ENCODE data around the gene B2M.

The B2M gene

DNA sequence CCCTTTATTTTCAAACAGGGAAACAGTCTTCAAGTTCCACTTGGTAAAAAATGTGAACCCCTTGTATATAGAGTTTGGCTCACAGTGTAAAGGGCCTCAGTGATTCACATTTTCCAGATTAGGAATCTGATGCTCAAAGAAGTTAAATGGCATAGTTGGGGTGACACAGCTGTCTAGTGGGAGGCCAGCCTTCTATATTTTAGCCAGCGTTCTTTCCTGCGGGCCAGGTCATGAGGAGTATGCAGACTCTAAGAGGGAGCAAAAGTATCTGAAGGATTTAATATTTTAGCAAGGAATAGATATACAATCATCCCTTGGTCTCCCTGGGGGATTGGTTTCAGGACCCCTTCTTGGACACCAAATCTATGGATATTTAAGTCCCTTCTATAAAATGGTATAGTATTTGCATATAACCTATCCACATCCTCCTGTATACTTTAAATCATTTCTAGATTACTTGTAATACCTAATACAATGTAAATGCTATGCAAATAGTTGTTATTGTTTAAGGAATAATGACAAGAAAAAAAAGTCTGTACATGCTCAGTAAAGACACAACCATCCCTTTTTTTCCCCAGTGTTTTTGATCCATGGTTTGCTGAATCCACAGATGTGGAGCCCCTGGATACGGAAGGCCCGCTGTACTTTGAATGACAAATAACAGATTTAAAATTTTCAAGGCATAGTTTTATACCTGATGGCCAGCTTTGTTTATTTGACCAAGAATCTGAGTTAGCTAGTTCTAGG is 7.0 kb downstream of the B2M start:
- TF ChIP-seq TCF12 (IDR thresholded peaks at IDR 0.05; ENCODE audit: low read depth) (no peak), FOXM1 (IDR thresholded peaks at IDR 0.05; ENCODE audit: borderline replicate concordance, low read depth) (no peak), TEAD4 (IDR thresholded peaks at IDR 0.05) (no peak), TAF1 (IDR thresholded peaks at IDR 0.05; ENCODE audit: low read depth) (no peak), EGR1 (IDR thresholded peaks at IDR 0.05) (no peak), NFIC (IDR thresholded peaks at IDR 0.05) (no peak), CEBPB (IDR thresholded peaks at IDR 0.05) (no peak)
- TF ChIP-seq, protein P1, sequence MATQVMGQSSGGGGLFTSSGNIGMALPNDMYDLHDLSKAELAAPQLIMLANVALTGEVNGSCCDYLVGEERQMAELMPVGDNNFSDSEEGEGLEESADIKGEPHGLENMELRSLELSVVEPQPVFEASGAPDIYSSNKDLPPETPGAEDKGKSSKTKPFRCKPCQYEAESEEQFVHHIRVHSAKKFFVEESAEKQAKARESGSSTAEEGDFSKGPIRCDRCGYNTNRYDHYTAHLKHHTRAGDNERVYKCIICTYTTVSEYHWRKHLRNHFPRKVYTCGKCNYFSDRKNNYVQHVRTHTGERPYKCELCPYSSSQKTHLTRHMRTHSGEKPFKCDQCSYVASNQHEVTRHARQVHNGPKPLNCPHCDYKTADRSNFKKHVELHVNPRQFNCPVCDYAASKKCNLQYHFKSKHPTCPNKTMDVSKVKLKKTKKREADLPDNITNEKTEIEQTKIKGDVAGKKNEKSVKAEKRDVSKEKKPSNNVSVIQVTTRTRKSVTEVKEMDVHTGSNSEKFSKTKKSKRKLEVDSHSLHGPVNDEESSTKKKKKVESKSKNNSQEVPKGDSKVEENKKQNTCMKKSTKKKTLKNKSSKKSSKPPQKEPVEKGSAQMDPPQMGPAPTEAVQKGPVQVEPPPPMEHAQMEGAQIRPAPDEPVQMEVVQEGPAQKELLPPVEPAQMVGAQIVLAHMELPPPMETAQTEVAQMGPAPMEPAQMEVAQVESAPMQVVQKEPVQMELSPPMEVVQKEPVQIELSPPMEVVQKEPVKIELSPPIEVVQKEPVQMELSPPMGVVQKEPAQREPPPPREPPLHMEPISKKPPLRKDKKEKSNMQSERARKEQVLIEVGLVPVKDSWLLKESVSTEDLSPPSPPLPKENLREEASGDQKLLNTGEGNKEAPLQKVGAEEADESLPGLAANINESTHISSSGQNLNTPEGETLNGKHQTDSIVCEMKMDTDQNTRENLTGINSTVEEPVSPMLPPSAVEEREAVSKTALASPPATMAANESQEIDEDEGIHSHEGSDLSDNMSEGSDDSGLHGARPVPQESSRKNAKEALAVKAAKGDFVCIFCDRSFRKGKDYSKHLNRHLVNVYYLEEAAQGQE (IDR thresholded peaks at IDR 0.05; ENCODE audit: low read depth): no peak

DNA sequence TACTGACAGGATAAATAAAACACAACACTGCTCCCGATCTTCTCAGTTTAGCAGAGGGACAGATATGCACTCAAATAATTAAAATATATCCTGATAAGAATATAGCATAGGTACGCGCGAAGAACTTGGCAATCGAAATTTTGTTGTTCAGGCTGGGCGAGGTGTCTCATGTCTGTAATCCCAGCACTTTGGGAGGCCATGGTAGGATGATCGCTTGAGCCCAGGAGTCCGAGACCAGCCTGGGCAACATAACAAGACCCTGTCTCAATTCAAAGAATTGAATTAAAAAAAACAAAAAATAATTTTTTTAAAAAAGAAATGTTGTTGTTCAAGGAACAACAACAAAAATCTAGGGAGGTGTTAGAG is 7.6 kb downstream of the B2M start:
- TF ChIP-seq, protein P2, sequence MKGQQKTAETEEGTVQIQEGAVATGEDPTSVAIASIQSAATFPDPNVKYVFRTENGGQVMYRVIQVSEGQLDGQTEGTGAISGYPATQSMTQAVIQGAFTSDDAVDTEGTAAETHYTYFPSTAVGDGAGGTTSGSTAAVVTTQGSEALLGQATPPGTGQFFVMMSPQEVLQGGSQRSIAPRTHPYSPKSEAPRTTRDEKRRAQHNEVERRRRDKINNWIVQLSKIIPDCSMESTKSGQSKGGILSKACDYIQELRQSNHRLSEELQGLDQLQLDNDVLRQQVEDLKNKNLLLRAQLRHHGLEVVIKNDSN (IDR thresholded peaks at IDR 0.05): no peak
- no peak for TF ChIP-seq TAF1 (IDR thresholded peaks at IDR 0.05; ENCODE audit: low read depth)
- no peak for TF ChIP-seq TEAD4 (IDR thresholded peaks at IDR 0.05)
- no peak for TF ChIP-seq RAD21 (IDR thresholded peaks at IDR 0.05; ENCODE audit: low read depth)
- TF ChIP-seq NFIC (IDR thresholded peaks at IDR 0.05): no peak
- no peak for TF ChIP-seq EGR1 (IDR thresholded peaks at IDR 0.05)
- TF ChIP-seq YY1 (IDR thresholded peaks at IDR 0.05; ENCODE audit: low read depth): no peak
- TF ChIP-seq, protein P1 (IDR thresholded peaks at IDR 0.05; ENCODE audit: low read depth): no peak
- no peak for TF ChIP-seq FOXM1 (IDR thresholded peaks at IDR 0.05; ENCODE audit: borderline replicate concordance, low read depth)
- no peak for TF ChIP-seq CEBPB (IDR thresholded peaks at IDR 0.05)
- no peak for TF ChIP-seq ZBTB7A (IDR thresholded peaks at IDR 0.05; ENCODE audit: low read depth)

DNA sequence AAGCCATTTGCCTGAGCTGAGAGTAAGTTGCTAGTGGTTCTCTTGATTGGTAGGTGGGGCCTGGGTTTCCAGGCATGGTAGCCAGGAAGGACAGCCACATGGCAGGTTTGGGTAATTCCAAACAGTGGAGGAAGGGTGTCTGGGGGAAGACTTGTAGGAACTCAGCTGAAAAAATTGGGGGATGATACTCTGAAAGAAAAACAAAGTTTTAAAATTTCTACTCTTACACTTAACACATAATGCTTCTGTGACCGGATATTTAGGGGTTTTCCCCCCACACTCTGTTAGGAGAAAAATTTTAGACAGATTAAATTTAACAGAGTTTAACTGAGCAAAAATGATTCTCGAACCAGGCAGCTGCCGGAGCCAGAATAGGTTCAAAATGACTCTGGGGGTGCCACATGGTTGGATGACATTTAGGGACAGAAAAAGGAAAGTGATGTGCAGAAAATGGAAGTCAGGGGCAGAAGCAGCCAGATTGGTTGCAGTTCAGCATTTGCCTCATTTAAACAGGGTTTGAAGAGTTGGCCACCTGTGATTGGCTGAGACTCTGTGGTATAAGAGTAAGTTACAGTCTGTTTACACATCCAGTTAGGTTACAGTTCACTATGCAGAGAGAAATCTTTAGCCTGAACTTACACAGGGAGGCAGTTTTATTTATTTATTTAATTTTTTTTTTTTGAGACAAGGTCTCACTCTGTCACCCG is 8.1 kb downstream of the B2M start:
- TF ChIP-seq TCF12 (IDR thresholded peaks at IDR 0.05; ENCODE audit: low read depth): no peak

DNA sequence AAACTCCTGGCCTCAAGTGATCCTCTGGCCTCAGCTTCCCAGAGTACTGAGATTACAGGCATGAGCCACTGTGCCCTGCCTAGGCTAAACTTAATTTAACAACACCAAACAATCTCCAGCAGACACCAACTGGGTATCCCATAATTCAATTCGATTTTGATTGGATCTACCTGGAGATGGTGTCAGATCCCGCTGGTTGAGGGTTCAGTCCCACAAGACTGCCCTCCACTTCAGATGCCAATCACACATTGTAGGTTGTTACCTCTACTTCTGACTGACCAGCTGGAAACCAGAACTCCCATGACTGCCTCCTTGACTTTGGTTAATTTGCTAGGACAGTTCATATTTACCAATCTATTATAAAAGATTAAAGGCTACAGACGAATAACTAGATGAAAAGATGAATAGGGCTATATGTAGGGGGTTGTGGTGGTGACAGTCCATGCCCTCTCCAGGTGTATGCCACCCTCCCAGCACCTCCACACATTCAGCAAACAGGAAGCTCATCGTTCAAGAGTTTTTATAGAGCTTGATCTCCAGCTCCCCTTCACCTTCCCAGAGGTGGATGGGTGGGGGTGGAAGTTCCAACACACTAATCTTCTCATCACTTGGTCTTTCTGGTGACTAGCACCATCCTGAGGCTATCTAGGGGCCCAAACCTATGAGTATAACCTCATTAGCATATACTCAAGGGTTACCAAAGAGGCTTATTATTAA is 9.3 kb downstream of the B2M start:
- no peak for TF ChIP-seq RAD21 (IDR thresholded peaks at IDR 0.05; ENCODE audit: low read depth)
- TF ChIP-seq YY1 (IDR thresholded peaks at IDR 0.05; ENCODE audit: low read depth): no peak

DNA sequence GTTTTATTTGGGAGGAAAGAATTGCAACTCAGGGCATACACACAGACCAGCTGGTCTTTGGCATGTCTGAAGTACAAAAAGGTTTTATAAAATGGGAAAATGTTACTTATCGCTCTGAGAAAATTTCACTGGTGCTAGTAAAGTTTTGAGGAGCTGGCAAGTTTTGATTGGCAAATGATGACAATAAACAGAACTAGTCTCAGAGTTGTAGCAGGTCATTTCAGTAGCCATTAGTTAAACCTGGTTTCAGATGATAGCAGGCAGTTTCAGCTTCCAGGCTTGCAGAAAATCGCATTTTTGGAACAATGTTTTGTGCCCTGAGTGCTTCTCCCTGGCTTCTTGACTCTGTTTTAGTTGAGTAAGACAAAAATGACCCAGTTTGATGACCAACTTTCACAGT is 10.7 kb downstream of the B2M start:
- TF ChIP-seq CREB1 (IDR thresholded peaks at IDR 0.05; ENCODE audit: low read depth) (no peak), RAD21 (IDR thresholded peaks at IDR 0.05; ENCODE audit: low read depth) (no peak), ZBTB7A (IDR thresholded peaks at IDR 0.05; ENCODE audit: low read depth) (no peak), EP300 (IDR thresholded peaks at IDR 0.05; ENCODE audit: borderline replicate concordance) (no peak), NFIC (IDR thresholded peaks at IDR 0.05) (no peak), CEBPB (IDR thresholded peaks at IDR 0.05) (no peak), EGR1 (IDR thresholded peaks at IDR 0.05) (no peak), TCF12 (IDR thresholded peaks at IDR 0.05; ENCODE audit: low read depth) (no peak), FOXM1 (IDR thresholded peaks at IDR 0.05; ENCODE audit: borderline replicate concordance, low read depth) (no peak), TAF1 (IDR thresholded peaks at IDR 0.05; ENCODE audit: low read depth) (no peak), YY1 (IDR thresholded peaks at IDR 0.05; ENCODE audit: low read depth) (no peak), TEAD4 (IDR thresholded peaks at IDR 0.05) (no peak)
- TF ChIP-seq, protein P1 (IDR thresholded peaks at IDR 0.05; ENCODE audit: low read depth): no peak
- TF ChIP-seq, protein P3, sequence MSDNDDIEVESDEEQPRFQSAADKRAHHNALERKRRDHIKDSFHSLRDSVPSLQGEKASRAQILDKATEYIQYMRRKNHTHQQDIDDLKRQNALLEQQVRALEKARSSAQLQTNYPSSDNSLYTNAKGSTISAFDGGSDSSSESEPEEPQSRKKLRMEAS (IDR thresholded peaks at IDR 0.05): no peak
- TF ChIP-seq, protein P2 (IDR thresholded peaks at IDR 0.05): no peak

Measured in Ishikawa (cell line).